Liver (tissue), 9 donors: Measurements from ENCODE around the gene TGFBR3. TPM values are rescaled to one million over a fixed set of nuclear protein-coding genes. Genes with fewer than 3 reads are reported as not detected.

Experiments used
- DNase-seq: peaks from one replicate; pipeline ENCODE4 v3.0.0-alpha.2; 2017; ENCODE audit warnings: low spot score
- H3K27ac ChIP-seq, 2 donors: one replicate each; pipeline ENCODE4 v1.7.0; 2013; ENCODE audit warnings: inconsistent platforms in 2 of 2, low read length in 2 of 2, control low read depth in 1 of 2, low read depth in 1 of 2, mild to moderate bottlenecking in 1 of 2
- H3K27me3 ChIP-seq, 4 donors: one replicate each; pipeline versions ENCODE4 v1.6.1 to v1.7.0; 2013; ENCODE audit warnings: low read length in 3 of 4, inconsistent platforms in 1 of 4, mild to moderate bottlenecking in 1 of 4, moderate library complexity in 1 of 4; ENCODE audit not compliant: control insufficient read depth in 4 of 4, insufficient read depth in 4 of 4
- H3K36me3 ChIP-seq, 4 donors: one replicate each; pipeline versions ENCODE4 v1.6.1 to v1.7.0; 2013; ENCODE audit warnings: low read length in 3 of 4, mild to moderate bottlenecking in 3 of 4, low read depth in 1 of 4, moderate library complexity in 1 of 4; ENCODE audit not compliant: control insufficient read depth in 4 of 4, insufficient read depth in 3 of 4
- H3K4me1 ChIP-seq, 4 donors: one replicate each; pipeline versions ENCODE4 v1.6.1 to v1.7.0; 2013; ENCODE audit warnings: low read length in 3 of 4, mild to moderate bottlenecking in 3 of 4, moderate library complexity in 1 of 4; ENCODE audit not compliant: control insufficient read depth in 4 of 4, insufficient read depth in 4 of 4
- H3K4me3 ChIP-seq, 3 donors: one replicate each; pipeline versions ENCODE4 v1.6.1 to v1.7.0; 2013; ENCODE audit warnings: low read length in 3 of 3, control low read depth in 1 of 3, low read depth in 1 of 3, mild to moderate bottlenecking in 1 of 3
- H3K9ac ChIP-seq, 2 donors: one replicate each; pipeline ENCODE4 v1.7.0; 2013; ENCODE audit warnings: low read length in 2 of 2, mild to moderate bottlenecking in 2 of 2, moderate library complexity in 2 of 2, control low read depth in 1 of 2, low read depth in 1 of 2
- H3K9me3 ChIP-seq, 4 donors: one replicate each; pipeline versions ENCODE4 v1.6.1 to v1.7.0; 2013; ENCODE audit warnings: low read length in 3 of 4; ENCODE audit not compliant: control insufficient read depth in 4 of 4
- ATF3 ChIP-seq: IDR thresholded peaks from 2 replicates; pipeline ENCODE4 v1.6.1; 2016; ENCODE audit warnings: antibody characterized with exemption
- FOXA2 ChIP-seq: IDR thresholded peaks from 2 replicates; pipeline ENCODE4 v1.6.1; 2016; ENCODE audit warnings: antibody characterized with exemption
- HNF4A ChIP-seq, 2 donors: conservative IDR thresholded peaks; 2 replicates each; pipeline ENCODE4 v1.6.1; 2016; ENCODE audit warnings: antibody characterized with exemption in 2 of 2, mild to moderate bottlenecking in 2 of 2
- HNF4G ChIP-seq: IDR thresholded peaks from 2 replicates; pipeline ENCODE4 v1.6.1; 2016; ENCODE audit warnings: antibody characterized with exemption
- MAX ChIP-seq: IDR thresholded peaks from 2 replicates; pipeline ENCODE4 v1.6.1; 2016; ENCODE audit warnings: antibody characterized with exemption
- NR2F2 ChIP-seq: IDR thresholded peaks from 2 replicates; pipeline ENCODE4 v1.6.1; 2016; ENCODE audit warnings: antibody characterized with exemption
- RAD21 ChIP-seq, 2 donors: IDR thresholded peaks; 2 replicates each; pipeline ENCODE4 v1.6.1; 2016; ENCODE audit warnings: antibody characterized with exemption in 2 of 2, mild to moderate bottlenecking in 2 of 2
- REST ChIP-seq: IDR thresholded peaks from 2 replicates; pipeline ENCODE4 v1.6.1; 2016; ENCODE audit warnings: antibody characterized with exemption, mild to moderate bottlenecking
- RXRA ChIP-seq, 2 donors: IDR thresholded peaks; 2 replicates each; pipeline ENCODE4 v1.6.1; 2017 to 2018; ENCODE audit warnings: antibody characterized with exemption in 2 of 2, mild to moderate bottlenecking in 1 of 2
- TAF1 ChIP-seq: conservative IDR thresholded peaks from 2 replicates; pipeline ENCODE4 v1.6.1; 2016; ENCODE audit warnings: antibody characterized with exemption, mild to moderate bottlenecking
- YY1 ChIP-seq: IDR thresholded peaks from 2 replicates; pipeline ENCODE4 v1.6.1; 2016; ENCODE audit warnings: antibody characterized with exemption, mild to moderate bottlenecking
- ZBTB33 ChIP-seq: IDR thresholded peaks from 2 replicates; pipeline ENCODE4 v1.6.1; 2016; ENCODE audit warnings: antibody characterized with exemption
- WGBS: extraction: QIAGEN DNeasy Blood & Tissue Kit; methylation state at CpG from one replicate; pipeline ENCODE4 v1.1.7; 2013; 5-methylcytosine and 5-hydroxymethylcytosine counted together
- polyA plus RNA-seq, 2 donors: library from polyadenylated mRNA; stranded (reverse) in 1 of 2; unstranded in 1 of 2; fragments of 200-250 nt in 1 of 2; fragments of >200 nt in 1 of 2; fragmentation: Nextera tagmentation in 1 of 2; extraction: Ambion mirVana in 1 of 2; gene quantifications; one replicate each; pipeline versions ENCODE4 v1.2.1 to v1.2.3, GENCODE V29; 2013 to 2015
- total RNA-seq, 2 donors: library from RNA; depleted of rRNA; stranded (reverse); fragments of >200 nt; gene quantifications; one replicate each; pipeline ENCODE4 v1.2.3, GENCODE V29; 2014
- donor health status: healthy.
- donor health status: healthy.
- donor health status: healthy.
- donor health status: healthy.
- donor health status: healthy.

Gene TGFBR3
- total and polyA plus RNA-seq, 4 donors = 6.1 to 19.3 (median 9.9) TPM

- no peak overlapping the region for H3K4me3 ChIP-seq
- no peak for DNase-seq
- H3K27me3 ChIP-seq = no peaks in the 10 kb centered on the region
- H3K4me1 ChIP-seq = peaks cover 0 to 8% (median 5%) of the 10 kb centered on the region in 4 donors
- WGBS = 46% methylated on average over 3 of the region's 3 CpGs
- H3K9me3 ChIP-seq = no peaks in the 10 kb centered on the region
- TF ChIP-seq NR2F2 = peak; percentile 23
- no peak for TF ChIP-seq ZBTB33
- TF ChIP-seq HNF4G = no peak
- no peak overlapping the region for H3K27ac ChIP-seq
- no peak overlapping the region for H3K9ac ChIP-seq
- no peaks in the 10 kb centered on the region for H3K36me3 ChIP-seq
Observed at GRCh38 chr1:91891454-91891853, 5.5 kb upstream of the TGFBR3 start.

- Histone ChIP-seq H3K9me3 (no peaks in the 10 kb centered on the region), H3K4me1 (peaks cover 0 to 11% (median 5%) of the 10 kb centered on the region in 4 donors), H3K4me3 (no peak overlapping the region), H3K9ac (no peak overlapping the region), H3K27ac (peak overlapping the region in 1 of 2 donors; percentile 2), H3K36me3 (no peaks in the 10 kb centered on the region), H3K27me3 (no peaks in the 10 kb centered on the region)
- no peak for TF ChIP-seq RXRA (IDR thresholded peaks at IDR 0.05)
- TF ChIP-seq REST = no peak
- no peak for TF ChIP-seq YY1
- peak; percentile 32 for TF ChIP-seq FOXA2
- TF ChIP-seq ATF3 = no peak
- DNase-seq = no peak
- WGBS = 81% methylated on average over 5 of the region's 5 CpGs
Observed at GRCh38 chr1:91889717-91890459, 3.9 kb upstream of the TGFBR3 start.

GRCh38 chr1:91885213-91885715 lies 687 bp downstream of the TGFBR3 start:
- Histone ChIP-seq H3K4me3 (peak overlapping the region; percentile 90 to 99 (median 94)), H3K27ac (peak overlapping the region; percentile 97), H3K4me1 (peaks cover 0 to 21% (median 11%) of the 10 kb centered on the region in 4 donors), H3K9me3 (no peaks in the 10 kb centered on the region), H3K9ac (peak overlapping the region; percentile 57 to 72), H3K36me3 (no peaks in the 10 kb centered on the region), H3K27me3 (no peaks in the 10 kb centered on the region)
- DNase-seq = peak; percentile 42
- TF ChIP-seq HNF4A (conservative IDR thresholded peaks at IDR 0.05) = no peak
- TF ChIP-seq TAF1 = no peak
- no peak for TF ChIP-seq REST
- TF ChIP-seq RXRA (IDR thresholded peaks at IDR 0.05) = no peak
- no peak for TF ChIP-seq YY1
- TF ChIP-seq MAX = no peak
- TF ChIP-seq RAD21 (IDR thresholded peaks at IDR 0.05) = no peak
- WGBS = 1% methylated on average over 42 of the region's 42 CpGs
